Hepatocyte (in vitro differentiated cells): Measurements from ENCODE around the gene FHIP1B. TPM values are rescaled to one million over a fixed set of nuclear protein-coding genes. Genes with fewer than 3 reads are reported as not detected.

Experiments used
- DNase-seq: peaks from one replicate; pipeline ENCODE4 v3.0.0-alpha.2; 2016; ENCODE audit warnings: low spot score
- H2AFZ ChIP-seq: fragments of 200-600 bp; sonication (generic); 2 replicates; pipeline ENCODE4 v1.6.0; 2016; ENCODE audit warnings: antibody characterized with exemption, mild to moderate bottlenecking
- H3K27ac ChIP-seq: fragments of 200-600 bp; sonication (generic); 2 replicates; pipeline ENCODE4 v1.5.1; 2016; ENCODE audit warnings: mild to moderate bottlenecking
- H3K27me3 ChIP-seq: fragments of 200-600 bp; sonication (generic); 2 replicates; pipeline ENCODE4 v1.6.1; 2016
- H3K36me3 ChIP-seq: fragments of 200-600 bp; sonication (generic); replicated peaks from 2 replicates; pipeline ENCODE4 v1.5.1; 2016; ENCODE audit warnings: low read depth; ENCODE audit not compliant: insufficient read depth
- H3K4me1 ChIP-seq: fragments of 200-600 bp; sonication (generic); 2 replicates; pipeline ENCODE4 v1.5.1; 2016; ENCODE audit warnings: mild to moderate bottlenecking, moderate library complexity; ENCODE audit not compliant: insufficient read depth
- H3K4me2 ChIP-seq: fragments of 200-600 bp; sonication (generic); 2 replicates; pipeline ENCODE4 v1.6.0; 2016
- H3K4me3 ChIP-seq: fragments of 200-600 bp; sonication (generic); 2 replicates; pipeline ENCODE4 v1.5.1; 2016; ENCODE audit warnings: mild to moderate bottlenecking
- H3K79me2 ChIP-seq: fragments of 200-600 bp; sonication (generic); 2 replicates; pipeline ENCODE4 v1.6.0; 2017; ENCODE audit warnings: mild to moderate bottlenecking
- H3K9me2 ChIP-seq: fragments of 200-600 bp; sonication (generic); replicated peaks from 2 replicates; pipeline ENCODE4 v1.6.0; 2017; ENCODE audit warnings: mild to moderate bottlenecking; ENCODE audit not compliant: insufficient read depth
- H3K9me3 ChIP-seq: fragments of 200-600 bp; sonication (generic); 2 replicates; pipeline ENCODE4 v1.5.1; 2016; ENCODE audit warnings: low read depth, mild to moderate bottlenecking
- H4K20me1 ChIP-seq: fragments of 200-600 bp; sonication (generic); 2 replicates; pipeline ENCODE4 v1.6.0; 2016; ENCODE audit warnings: mild to moderate bottlenecking; ENCODE audit not compliant: insufficient read depth, poor library complexity, severe bottlenecking
- EZH2 ChIP-seq: fragments of 200-600 bp; sonication (generic); IDR thresholded peaks from 2 replicates; pipeline ENCODE4 v1.6.1; 2016; ENCODE audit warnings: antibody characterized with exemption, mild to moderate bottlenecking, borderline replicate concordance
- EZH2phosphoT487 ChIP-seq: fragments of 200-600 bp; sonication (generic); IDR thresholded peaks from one replicate; pipeline ENCODE4 v1.6.1; 2018; ENCODE audit warnings: antibody characterized with exemption, mild to moderate bottlenecking, low read depth, moderate library complexity; ENCODE audit not compliant: unreplicated experiment, severe bottlenecking
- WGBS: methylation state at CpG from one replicate; pipeline ENCODE4 v1.1.6; 2016; ENCODE audit warnings: low lambda C conversion rate; ENCODE audit errors: missing lambda C conversion rate; 5-methylcytosine and 5-hydroxymethylcytosine counted together
- polyA plus RNA-seq: library from polyadenylated mRNA; unstranded; fragments of >200 nt; fragmentation: Nextera tagmentation; extraction: Ambion mirVana; gene quantifications from 2 replicates; pipeline ENCODE4 v1.2.1, GENCODE V29; 2016
- total RNA-seq: library from RNA; depleted of rRNA; stranded (reverse); fragments of >200 nt; gene quantifications from 2 replicates; pipeline ENCODE4 v1.2.3, GENCODE V29; 2014
- TF ChIP-seq, protein P1 (sequence below): fragments of 200-600 bp; sonication (generic); IDR thresholded peaks from 2 replicates; pipeline ENCODE4 v1.5.1; 2016; ENCODE audit warnings: antibody characterized with exemption, mild to moderate bottlenecking; ENCODE audit not compliant: poor library complexity

FHIP1B gene
- total and polyA plus RNA-seq, 2 experiments from 2014 or later = 27.7 to 31.5 TPM

DNA sequence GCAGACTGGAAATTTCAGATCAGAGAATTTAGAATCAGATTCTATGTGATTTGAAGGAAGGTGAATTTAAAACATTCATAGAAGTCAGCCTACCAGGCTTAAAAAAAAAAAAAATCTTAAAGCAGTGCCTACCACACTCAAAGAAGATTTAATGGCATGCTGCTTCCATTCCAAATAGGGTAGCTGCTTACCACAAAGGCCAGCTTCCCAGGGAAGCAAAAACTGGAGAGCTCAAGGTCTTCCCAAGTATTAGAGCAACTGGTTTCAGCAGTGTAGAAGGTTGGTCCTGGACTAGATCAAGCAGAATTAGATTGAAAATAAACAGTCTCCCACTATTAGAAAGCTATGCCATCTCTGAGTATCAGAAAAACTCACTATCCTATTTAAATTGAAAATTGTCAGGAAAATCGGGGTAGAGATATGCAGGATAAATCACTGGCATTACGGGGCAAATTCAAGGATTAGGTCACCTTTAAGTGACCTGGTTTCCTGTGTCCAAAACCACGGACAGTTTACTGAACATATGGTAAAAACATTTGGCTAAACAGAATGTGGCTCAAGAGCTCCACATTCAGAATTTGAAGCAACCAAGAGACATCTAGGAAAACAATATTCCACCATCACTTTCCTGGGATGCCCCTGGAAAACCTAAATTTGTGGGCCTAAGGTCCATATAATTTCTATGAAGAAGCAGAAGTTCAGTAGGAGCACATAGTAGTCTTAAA, 27.8 kb downstream of the FHIP1B start:
- Histone ChIP-seq H3K79me2 (no peaks in the 10 kb centered on the region), H2AFZ (no peak overlapping the region), H3K4me3 (no peak overlapping the region), H3K9me2 (no peaks in the 10 kb centered on the region), H3K4me1 (no peaks in the 10 kb centered on the region), H3K27ac (no peak overlapping the region), H3K9me3 (no peaks in the 10 kb centered on the region), H3K27me3 (no peaks in the 10 kb centered on the region), H4K20me1 (no peaks in the 10 kb centered on the region), H3K4me2 (no peak overlapping the region), H3K36me3 (no peaks in the 10 kb centered on the region)
- DNase-seq = no peak
- WGBS = 86% methylated on average over 3 of the region's 3 CpGs
- TF ChIP-seq EZH2phosphoT487 (no peak), EZH2 (no peak)
- TF ChIP-seq, protein P1, sequence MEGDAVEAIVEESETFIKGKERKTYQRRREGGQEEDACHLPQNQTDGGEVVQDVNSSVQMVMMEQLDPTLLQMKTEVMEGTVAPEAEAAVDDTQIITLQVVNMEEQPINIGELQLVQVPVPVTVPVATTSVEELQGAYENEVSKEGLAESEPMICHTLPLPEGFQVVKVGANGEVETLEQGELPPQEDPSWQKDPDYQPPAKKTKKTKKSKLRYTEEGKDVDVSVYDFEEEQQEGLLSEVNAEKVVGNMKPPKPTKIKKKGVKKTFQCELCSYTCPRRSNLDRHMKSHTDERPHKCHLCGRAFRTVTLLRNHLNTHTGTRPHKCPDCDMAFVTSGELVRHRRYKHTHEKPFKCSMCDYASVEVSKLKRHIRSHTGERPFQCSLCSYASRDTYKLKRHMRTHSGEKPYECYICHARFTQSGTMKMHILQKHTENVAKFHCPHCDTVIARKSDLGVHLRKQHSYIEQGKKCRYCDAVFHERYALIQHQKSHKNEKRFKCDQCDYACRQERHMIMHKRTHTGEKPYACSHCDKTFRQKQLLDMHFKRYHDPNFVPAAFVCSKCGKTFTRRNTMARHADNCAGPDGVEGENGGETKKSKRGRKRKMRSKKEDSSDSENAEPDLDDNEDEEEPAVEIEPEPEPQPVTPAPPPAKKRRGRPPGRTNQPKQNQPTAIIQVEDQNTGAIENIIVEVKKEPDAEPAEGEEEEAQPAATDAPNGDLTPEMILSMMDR = no peak

DNA sequence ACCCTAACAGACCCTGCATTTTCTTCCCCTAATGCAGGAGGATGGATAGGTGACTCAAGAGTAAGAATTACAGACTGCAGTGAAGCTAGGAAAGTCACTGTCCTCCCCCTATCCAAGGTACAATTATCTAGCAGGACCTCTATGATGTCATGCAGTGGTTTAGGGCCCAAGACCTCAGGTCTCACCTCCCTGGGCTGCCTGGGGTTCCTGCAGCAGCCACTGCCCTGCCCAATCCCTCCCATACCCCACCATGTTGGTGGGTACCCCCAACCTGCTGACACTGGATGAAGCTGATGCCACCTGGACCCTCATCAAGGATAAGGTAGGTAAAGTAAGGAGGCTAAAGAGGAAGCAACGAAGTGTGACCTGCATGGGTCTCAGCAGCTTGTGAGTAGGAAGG, 29.1 kb downstream of the FHIP1B start, which contains the start of gene C11orf42:
C11orf42 (plus strand) TSS at position 192 of the 400 bp plus-strand sequence; CDS start at position 251, 59 bp downstream.
- H3K27ac ChIP-seq = no peak within 1 kb of the TSS
- no peaks in the 10 kb centered on the region for H3K9me2 ChIP-seq
- no peaks in the 10 kb centered on the region for H3K4me1 ChIP-seq
- no peaks in the 10 kb centered on the region for H3K27me3 ChIP-seq
- no peaks in the 10 kb centered on the region for H3K79me2 ChIP-seq
- H3K36me3 ChIP-seq = no peaks in the 10 kb centered on the region
- TF ChIP-seq, protein P1 = no peak
- TF ChIP-seq EZH2 (no peak), EZH2phosphoT487 (no peak)
- H3K4me2 ChIP-seq = no peak within 1 kb of the TSS
- WGBS = 95% methylated on average over 1 of the region's 1 CpG
- no peaks in the 10 kb centered on the region for H4K20me1 ChIP-seq
- H3K9me3 ChIP-seq = no peaks in the 10 kb centered on the region
- no peak for DNase-seq
- H3K4me3 ChIP-seq = no peak within 1 kb of the TSS
- no peak within 1 kb of the TSS for H2AFZ ChIP-seq

DNA sequence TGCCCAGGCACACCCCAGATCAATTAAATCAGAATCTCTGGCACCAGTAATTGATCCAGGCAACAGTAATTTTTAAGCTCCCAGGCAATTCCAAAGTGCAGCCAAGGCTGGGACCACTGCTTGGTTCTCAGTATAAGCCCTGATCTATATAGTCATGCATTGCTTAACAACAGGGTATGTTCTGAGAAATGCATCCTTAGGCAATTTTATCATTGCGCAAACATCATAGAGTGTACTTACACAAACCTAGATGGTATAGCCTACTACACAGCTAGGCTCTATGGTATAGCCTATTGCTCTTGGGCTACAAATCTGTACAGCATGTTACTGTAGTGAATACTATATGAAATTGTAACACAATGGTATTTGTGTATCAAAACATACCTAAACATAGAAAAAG, 29.7 kb downstream of the FHIP1B start:
- Histone ChIP-seq H3K27me3 (no peaks in the 10 kb centered on the region), H2AFZ (no peak overlapping the region), H3K36me3 (no peaks in the 10 kb centered on the region), H3K9me2 (no peaks in the 10 kb centered on the region), H3K4me1 (no peaks in the 10 kb centered on the region), H3K27ac (no peak overlapping the region), H3K79me2 (no peaks in the 10 kb centered on the region), H4K20me1 (no peaks in the 10 kb centered on the region), H3K9me3 (no peaks in the 10 kb centered on the region), H3K4me3 (no peak overlapping the region), H3K4me2 (no peak overlapping the region)
- no peak for DNase-seq
- 100% methylated on average over 1 of the region's 1 CpG for WGBS
- TF ChIP-seq, protein P1 = no peak
- TF ChIP-seq EZH2 = no peak
- TF ChIP-seq EZH2phosphoT487 = no peak
